Measurements from ENCODE around the gene AADAT. TPM values are rescaled to one million over a fixed set of nuclear protein-coding genes. Genes with fewer than 3 reads are reported as not detected.
A peak's percentile ranks its signal among the peaks of the same experiment; 100 is the strongest.

Gene AADAT
- total RNA-seq (not detected), polyA plus RNA-seq (not detected)

DNA sequence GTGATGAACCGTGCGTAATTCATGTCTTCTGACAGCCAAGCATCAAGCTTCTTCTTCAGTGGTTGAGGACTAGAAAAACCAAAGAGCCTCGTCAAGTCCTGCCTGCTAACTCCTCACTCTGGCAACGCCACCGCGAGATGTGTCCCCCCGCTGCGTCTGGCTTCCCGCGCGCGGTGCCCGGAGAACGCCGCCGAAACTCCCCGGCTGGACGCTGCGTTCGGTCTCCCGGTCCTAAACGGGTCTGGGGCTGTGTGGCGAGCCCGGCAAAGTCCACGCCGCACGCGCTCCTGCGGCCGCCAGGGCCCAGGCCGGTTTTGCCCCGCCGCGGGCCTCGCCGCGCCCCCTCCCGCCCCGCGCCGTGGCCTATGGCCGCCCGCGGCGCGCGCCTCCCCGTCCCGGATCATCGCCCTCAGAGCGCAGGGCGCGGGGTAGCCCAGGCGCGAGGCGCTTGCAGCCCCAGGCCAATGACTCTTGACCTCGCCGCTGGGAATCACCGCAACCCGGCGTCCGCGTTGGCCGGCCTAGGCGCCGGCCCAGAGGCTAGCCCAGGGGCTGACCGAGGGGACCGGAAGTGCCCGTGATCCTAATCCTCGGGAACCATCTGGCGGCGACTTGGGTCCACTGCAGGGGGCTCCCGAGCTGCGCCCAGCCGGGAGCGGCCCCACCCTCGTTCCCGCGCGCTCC lies at the start of gene AADAT:
Gene AADAT, minus strand, starts transcription at position 289 of the 684 bp plus-strand sequence. Its CDS starts 266 bp downstream, at position 23.
- H3K4me3 ChIP-seq (ENCODE audit: low read depth, low read length) = no peak within 1 kb of the TSS
- H3K4me1 Mint-ChIP-seq = peaks cover 0 to 8% (median 3%) of the 10 kb centered on the region in 4 donors
- ATAC-seq (ENCODE audit: low read depth in 2 of 2) (no peak), DNase-seq (peak in 1 of 3 donors; percentile 2)
- no peaks in the 10 kb centered on the region for H3K4me1 ChIP-seq (ENCODE audit: control insufficient read depth, insufficient read depth, low read length, poor library complexity, severe bottlenecking)
- no peaks in the 10 kb centered on the region for H3K9me3 ChIP-seq (ENCODE audit: control insufficient read depth in 2 of 2, low read length in 2 of 2)
- no peaks in the 10 kb centered on the region for H3K27me3 ChIP-seq (ENCODE audit: control insufficient read depth, insufficient read depth, low read length)
- H3K4me3 Mint-ChIP-seq = peak within 1 kb of the TSS in 3 of 4 donors; percentile 31 to 48 (median 32)
- H3K9me3 Mint-ChIP-seq = peaks cover 0 to 2% (median 0%) of the 10 kb centered on the region in 7 donors
- H3K36me3 ChIP-seq (ENCODE audit: control insufficient read depth, insufficient read depth, low read length) = no peaks in the 10 kb centered on the region
- no peaks in the 10 kb centered on the region for H3K36me3 Mint-ChIP-seq
- peak within 1 kb of the TSS in 1 of 3 donors; percentile 20 for H3K27ac Mint-ChIP-seq
- H3K27me3 Mint-ChIP-seq = peaks cover 21% of the 10 kb centered on the region
- no peak within 1 kb of the TSS for H3K27ac ChIP-seq (ENCODE audit: insufficient read depth, low read length, poor library complexity, severe bottlenecking)

DNA sequence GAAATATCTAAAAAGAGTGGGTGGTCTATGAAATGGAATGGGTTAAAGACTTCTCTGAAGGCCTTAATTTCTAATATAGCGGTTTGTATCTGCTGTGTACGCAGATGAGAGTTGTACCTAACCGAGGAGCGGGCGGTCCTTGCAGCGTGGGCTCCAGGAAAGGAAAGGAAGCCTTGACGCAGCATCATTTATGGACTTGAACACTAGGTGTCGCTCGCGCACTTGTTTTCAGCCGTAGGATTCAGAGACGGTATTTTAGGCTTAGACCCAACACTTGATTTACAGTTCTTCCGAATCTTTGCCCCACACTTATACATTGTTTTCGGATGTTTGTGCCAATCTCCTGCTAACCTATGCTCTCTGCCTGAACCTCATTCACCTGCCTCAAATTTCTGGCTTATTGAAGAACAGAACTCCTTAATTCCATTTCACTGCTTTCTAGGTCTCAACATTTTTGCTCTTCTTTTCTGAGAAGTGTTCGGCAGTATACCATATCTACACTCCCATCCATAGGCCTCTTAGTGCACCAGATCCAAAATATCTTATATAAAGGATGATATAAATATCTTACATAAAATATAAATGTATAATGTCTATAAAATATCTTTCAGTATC lies 48.9 kb upstream of the AADAT start:
- Mint-ChIP-seq H3K27me3 (peaks cover 4% of the 10 kb centered on the region), H3K27ac (no peak overlapping the region), H3K9me3 (peaks cover 0 to 9% (median under 1%) of the 10 kb centered on the region in 7 donors), H3K4me1 (peaks cover 0 to 4% (median 0%) of the 10 kb centered on the region in 4 donors), H3K36me3 (no peaks in the 10 kb centered on the region), H3K4me3 (no peak overlapping the region)
- H3K4me1 ChIP-seq (ENCODE audit: control insufficient read depth, insufficient read depth, low read length, poor library complexity, severe bottlenecking) = no peaks in the 10 kb centered on the region
- H3K4me3 ChIP-seq (ENCODE audit: low read depth, low read length) = no peak overlapping the region
- DNase-seq = peak; percentile 12 to 67 (median 42)
- ATAC-seq (ENCODE audit: low read depth in 2 of 2) = peak in 1 of 2 donors; percentile 65
- no peak overlapping the region for H3K27ac ChIP-seq (ENCODE audit: insufficient read depth, low read length, poor library complexity, severe bottlenecking)
- no peaks in the 10 kb centered on the region for H3K27me3 ChIP-seq (ENCODE audit: control insufficient read depth, insufficient read depth, low read length)
- no peaks in the 10 kb centered on the region for H3K9me3 ChIP-seq (ENCODE audit: control insufficient read depth in 2 of 2, low read length in 2 of 2)
- H3K36me3 ChIP-seq (ENCODE audit: control insufficient read depth, insufficient read depth, low read length) = no peaks in the 10 kb centered on the region

DNA sequence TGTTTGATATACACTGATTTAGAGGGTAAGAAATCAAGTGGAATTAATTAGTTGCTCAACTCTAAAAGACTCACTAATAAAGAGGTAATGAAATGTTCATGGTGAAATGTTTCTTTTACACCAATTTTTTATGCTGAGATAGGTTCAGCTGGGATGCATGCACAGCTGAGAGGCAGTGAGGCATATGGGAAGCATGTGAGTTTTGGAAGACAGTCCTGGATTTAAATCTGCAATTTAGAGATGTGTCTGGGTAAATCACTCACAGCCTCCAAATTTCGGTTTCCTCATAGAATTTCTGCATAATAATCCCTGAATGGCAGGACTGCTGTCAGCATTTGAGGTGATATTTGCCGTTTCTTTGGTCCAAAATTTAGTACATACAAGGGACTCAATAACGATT lies 48.2 kb upstream of the AADAT start:
- Mint-ChIP-seq H3K4me1 (peaks cover 0 to 4% (median 0%) of the 10 kb centered on the region in 4 donors), H3K9me3 (peaks cover 0 to 17% (median 4%) of the 10 kb centered on the region in 7 donors), H3K36me3 (no peaks in the 10 kb centered on the region), H3K27ac (no peak overlapping the region), H3K27me3 (peaks cover 4% of the 10 kb centered on the region), H3K4me3 (no peak overlapping the region)
- Histone ChIP-seq H3K4me1 (ENCODE audit: control insufficient read depth, insufficient read depth, low read length, poor library complexity, severe bottlenecking) (no peaks in the 10 kb centered on the region), H3K36me3 (ENCODE audit: control insufficient read depth, insufficient read depth, low read length) (no peaks in the 10 kb centered on the region), H3K27ac (ENCODE audit: insufficient read depth, low read length, poor library complexity, severe bottlenecking) (no peak overlapping the region), H3K4me3 (ENCODE audit: low read depth, low read length) (no peak overlapping the region), H3K9me3 (ENCODE audit: control insufficient read depth in 2 of 2, low read length in 2 of 2) (peaks cover 3 to 5% of the 10 kb centered on the region in 2 experiments), H3K27me3 (ENCODE audit: control insufficient read depth, insufficient read depth, low read length) (no peaks in the 10 kb centered on the region)
- DNase-seq (no peak), ATAC-seq (ENCODE audit: low read depth in 2 of 2) (no peak)

DNA sequence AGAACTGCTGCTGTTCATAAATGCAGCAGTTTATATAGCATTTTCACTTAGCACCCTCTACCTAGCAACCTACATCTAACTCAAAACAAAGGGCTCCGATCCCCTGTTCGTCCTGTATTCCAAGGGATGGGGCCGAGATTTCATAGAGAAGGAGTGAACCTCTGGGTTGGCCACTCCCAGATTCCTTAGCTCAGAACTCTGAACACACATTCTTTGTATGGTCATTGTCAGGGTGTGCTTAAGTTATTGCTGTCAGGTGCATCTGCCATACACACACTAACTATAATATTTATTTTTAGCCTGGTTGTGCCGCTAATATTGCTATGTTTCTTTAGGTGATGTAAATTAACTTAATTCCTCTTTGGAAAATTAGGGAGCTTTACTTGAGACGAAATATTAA lies 47.7 kb upstream of the AADAT start:
- no peak overlapping the region for H3K27ac ChIP-seq (ENCODE audit: insufficient read depth, low read length, poor library complexity, severe bottlenecking)
- peaks cover 7% of the 10 kb centered on the region in 2 experiments for H3K9me3 ChIP-seq (ENCODE audit: control insufficient read depth in 2 of 2, low read length in 2 of 2)
- DNase-seq (no peak), ATAC-seq (ENCODE audit: low read depth in 2 of 2) (no peak)
- H3K27me3 ChIP-seq (ENCODE audit: control insufficient read depth, insufficient read depth, low read length) = no peaks in the 10 kb centered on the region
- Mint-ChIP-seq H3K9me3 (peaks cover 0 to 21% (median 5%) of the 10 kb centered on the region in 7 donors), H3K27me3 (peaks cover 4% of the 10 kb centered on the region), H3K27ac (no peak overlapping the region), H3K36me3 (no peaks in the 10 kb centered on the region), H3K4me1 (peaks cover 0 to 4% (median 0%) of the 10 kb centered on the region in 4 donors), H3K4me3 (no peak overlapping the region)
- H3K4me1 ChIP-seq (ENCODE audit: control insufficient read depth, insufficient read depth, low read length, poor library complexity, severe bottlenecking) = no peaks in the 10 kb centered on the region
- no peak overlapping the region for H3K4me3 ChIP-seq (ENCODE audit: low read depth, low read length)
- no peaks in the 10 kb centered on the region for H3K36me3 ChIP-seq (ENCODE audit: control insufficient read depth, insufficient read depth, low read length)

- no peak overlapping the region for H3K27ac ChIP-seq (ENCODE audit: insufficient read depth, low read length, poor library complexity, severe bottlenecking)
- H3K27ac Mint-ChIP-seq = no peak overlapping the region
- no peaks in the 10 kb centered on the region for H3K4me1 ChIP-seq (ENCODE audit: control insufficient read depth, insufficient read depth, low read length, poor library complexity, severe bottlenecking)
- H3K36me3 ChIP-seq (ENCODE audit: control insufficient read depth, insufficient read depth, low read length) = no peaks in the 10 kb centered on the region
- peaks cover 0 to 25% (median 6%) of the 10 kb centered on the region in 7 donors for H3K9me3 Mint-ChIP-seq
- no peaks in the 10 kb centered on the region for H3K27me3 ChIP-seq (ENCODE audit: control insufficient read depth, insufficient read depth, low read length)
- no peaks in the 10 kb centered on the region for H3K36me3 Mint-ChIP-seq
- DNase-seq (no peak), ATAC-seq (ENCODE audit: low read depth in 2 of 2) (no peak)
- H3K4me3 Mint-ChIP-seq = no peak overlapping the region
- H3K4me1 Mint-ChIP-seq = peaks cover 0 to 4% (median 0%) of the 10 kb centered on the region in 4 donors
- no peak overlapping the region for H3K4me3 ChIP-seq (ENCODE audit: low read depth, low read length)
- peaks cover 4% of the 10 kb centered on the region for H3K27me3 Mint-ChIP-seq
- H3K9me3 ChIP-seq (ENCODE audit: control insufficient read depth in 2 of 2, low read length in 2 of 2) = peaks cover 7 to 9% of the 10 kb centered on the region in 2 experiments
These were observed 45.1 kb upstream of the AADAT start for GRCh38 chr4:170134821-170135220.

- Mint-ChIP-seq H3K27ac (no peak overlapping the region), H3K9me3 (peaks cover 0 to 12% (median 5%) of the 10 kb centered on the region in 7 donors), H3K4me3 (no peak overlapping the region), H3K36me3 (no peaks in the 10 kb centered on the region), H3K4me1 (no peaks in the 10 kb centered on the region), H3K27me3 (no peaks in the 10 kb centered on the region)
- H3K4me3 ChIP-seq (ENCODE audit: low read depth, low read length) = no peak overlapping the region
- H3K36me3 ChIP-seq (ENCODE audit: control insufficient read depth, insufficient read depth, low read length) = no peaks in the 10 kb centered on the region
- no peaks in the 10 kb centered on the region for H3K4me1 ChIP-seq (ENCODE audit: control insufficient read depth, insufficient read depth, low read length, poor library complexity, severe bottlenecking)
- H3K27me3 ChIP-seq (ENCODE audit: control insufficient read depth, insufficient read depth, low read length) = no peaks in the 10 kb centered on the region
- peaks cover 6 to 9% of the 10 kb centered on the region in 2 experiments for H3K9me3 ChIP-seq (ENCODE audit: control insufficient read depth in 2 of 2, low read length in 2 of 2)
- ATAC-seq (ENCODE audit: low read depth in 2 of 2) = no peak
- H3K27ac ChIP-seq (ENCODE audit: insufficient read depth, low read length, poor library complexity, severe bottlenecking) = no peak overlapping the region
- no peak for DNase-seq
These were observed 38.6 kb upstream of the AADAT start for GRCh38 chr4:170128219-170128804.

- Histone ChIP-seq H3K4me3 (ENCODE audit: low read depth, low read length) (no peak overlapping the region), H3K27ac (ENCODE audit: insufficient read depth, low read length, poor library complexity, severe bottlenecking) (no peak overlapping the region), H3K9me3 (ENCODE audit: control insufficient read depth in 2 of 2, low read length in 2 of 2) (peaks cover under 1 to 5% of the 10 kb centered on the region in 2 experiments), H3K36me3 (ENCODE audit: control insufficient read depth, insufficient read depth, low read length) (no peaks in the 10 kb centered on the region), H3K4me1 (ENCODE audit: control insufficient read depth, insufficient read depth, low read length, poor library complexity, severe bottlenecking) (no peaks in the 10 kb centered on the region), H3K27me3 (ENCODE audit: control insufficient read depth, insufficient read depth, low read length) (no peaks in the 10 kb centered on the region)
- no peak overlapping the region for H3K27ac Mint-ChIP-seq
- no peak for ATAC-seq (ENCODE audit: low read depth in 2 of 2)
- no peak overlapping the region for H3K4me3 Mint-ChIP-seq
- no peak for DNase-seq
- peaks cover 0 to 7% (median 3%) of the 10 kb centered on the region in 7 donors for H3K9me3 Mint-ChIP-seq
- H3K27me3 Mint-ChIP-seq = no peaks in the 10 kb centered on the region
- no peaks in the 10 kb centered on the region for H3K4me1 Mint-ChIP-seq
- H3K36me3 Mint-ChIP-seq = no peaks in the 10 kb centered on the region
These were observed 38.0 kb upstream of the AADAT start for GRCh38 chr4:170127758-170128157.

Data from CD4-positive, CD25-positive, alpha-beta regulatory T cell (primary cell).